ENCODE results near the gene CTNNBL1. TPM values are rescaled to one million over a fixed set of nuclear protein-coding genes. Genes with fewer than 3 reads are reported as not detected.

Gene CTNNBL1
- total RNA-seq, 1 donor from 2014 or later: 67.0 TPM

DNA sequence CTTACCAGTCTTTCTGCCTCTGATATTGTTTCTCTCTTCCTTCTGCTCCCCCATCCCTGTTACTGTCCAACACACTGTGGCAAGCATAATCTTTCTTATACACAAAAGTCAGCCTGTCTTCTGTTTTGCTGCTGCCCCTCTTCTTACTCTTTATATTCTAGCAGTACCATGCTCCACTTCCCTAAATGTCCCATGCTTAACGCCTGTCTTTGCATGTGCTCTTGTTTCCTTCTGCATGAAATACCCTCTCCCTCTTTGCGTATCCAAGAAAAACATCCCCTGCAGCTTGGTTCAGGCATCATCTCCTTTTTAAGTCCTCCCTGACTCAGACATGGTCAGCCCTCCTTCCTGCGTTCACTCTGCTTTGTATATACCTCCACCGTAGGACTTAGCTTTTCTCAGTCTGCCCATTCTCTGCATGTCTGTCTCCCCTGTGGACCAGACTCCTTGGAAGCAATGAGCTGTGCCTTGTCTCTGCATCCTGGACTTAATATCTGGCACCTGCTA, 103.9 kb downstream of the CTNNBL1 start:
- H3K4me3 Mint-ChIP-seq (ENCODE audit: unreplicated experiment): no peak overlapping the region
- no peaks in the 10 kb centered on the region for H3K9me3 Mint-ChIP-seq (ENCODE audit: unreplicated experiment)
- Histone ChIP-seq H3K4me1 (ENCODE audit: insufficient read depth, low read length) (peaks cover 9% of the 10 kb centered on the region), H3K27ac (ENCODE audit: low read depth, low read length) (no peak overlapping the region), H3K9ac (ENCODE audit: low read length) (peak overlapping the region; percentile 18), H3K27me3 (ENCODE audit: insufficient read depth, low read length) (no peaks in the 10 kb centered on the region), H4K20me1 (ENCODE audit: insufficient read depth, low read length) (peaks cover 13% of the 10 kb centered on the region), H3K79me2 (ENCODE audit: insufficient read depth, low read length) (no peaks in the 10 kb centered on the region), H3K4me3 (ENCODE audit: insufficient read depth, low read depth, low read length) (no peak overlapping the region), H3K9me3 (ENCODE audit: insufficient read depth, low read depth, low read length) (no peaks in the 10 kb centered on the region), H3K4me2 (ENCODE audit: low read length) (peak overlapping the region; percentile 48), H3K36me3 (ENCODE audit: insufficient read depth, low read length) (peaks cover 3% of the 10 kb centered on the region), H2AFZ (ENCODE audit: low read depth, low read length) (no peak overlapping the region)
- TF ChIP-seq, protein P1, sequence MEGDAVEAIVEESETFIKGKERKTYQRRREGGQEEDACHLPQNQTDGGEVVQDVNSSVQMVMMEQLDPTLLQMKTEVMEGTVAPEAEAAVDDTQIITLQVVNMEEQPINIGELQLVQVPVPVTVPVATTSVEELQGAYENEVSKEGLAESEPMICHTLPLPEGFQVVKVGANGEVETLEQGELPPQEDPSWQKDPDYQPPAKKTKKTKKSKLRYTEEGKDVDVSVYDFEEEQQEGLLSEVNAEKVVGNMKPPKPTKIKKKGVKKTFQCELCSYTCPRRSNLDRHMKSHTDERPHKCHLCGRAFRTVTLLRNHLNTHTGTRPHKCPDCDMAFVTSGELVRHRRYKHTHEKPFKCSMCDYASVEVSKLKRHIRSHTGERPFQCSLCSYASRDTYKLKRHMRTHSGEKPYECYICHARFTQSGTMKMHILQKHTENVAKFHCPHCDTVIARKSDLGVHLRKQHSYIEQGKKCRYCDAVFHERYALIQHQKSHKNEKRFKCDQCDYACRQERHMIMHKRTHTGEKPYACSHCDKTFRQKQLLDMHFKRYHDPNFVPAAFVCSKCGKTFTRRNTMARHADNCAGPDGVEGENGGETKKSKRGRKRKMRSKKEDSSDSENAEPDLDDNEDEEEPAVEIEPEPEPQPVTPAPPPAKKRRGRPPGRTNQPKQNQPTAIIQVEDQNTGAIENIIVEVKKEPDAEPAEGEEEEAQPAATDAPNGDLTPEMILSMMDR (IDR thresholded peaks at IDR 0.05; ENCODE audit: insufficient read depth, low read depth, low read length): no peak
- TF ChIP-seq EZH2 (IDR thresholded peaks at IDR 0.05; ENCODE audit: insufficient read depth, low read length): no peak
- no peaks in the 10 kb centered on the region for H3K27me3 Mint-ChIP-seq (ENCODE audit: low read depth, unreplicated experiment)
- no peak overlapping the region for H3K27ac Mint-ChIP-seq (ENCODE audit: unreplicated experiment)
- DNase-seq (ENCODE audit: low read depth) (peak; percentile 29), FAIRE-seq (no peak)
- peaks cover 5% of the 10 kb centered on the region for H3K36me3 Mint-ChIP-seq (ENCODE audit: low read depth, unreplicated experiment)
- H3K4me1 Mint-ChIP-seq (ENCODE audit: low read depth, unreplicated experiment): peaks cover 4% of the 10 kb centered on the region

DNA sequence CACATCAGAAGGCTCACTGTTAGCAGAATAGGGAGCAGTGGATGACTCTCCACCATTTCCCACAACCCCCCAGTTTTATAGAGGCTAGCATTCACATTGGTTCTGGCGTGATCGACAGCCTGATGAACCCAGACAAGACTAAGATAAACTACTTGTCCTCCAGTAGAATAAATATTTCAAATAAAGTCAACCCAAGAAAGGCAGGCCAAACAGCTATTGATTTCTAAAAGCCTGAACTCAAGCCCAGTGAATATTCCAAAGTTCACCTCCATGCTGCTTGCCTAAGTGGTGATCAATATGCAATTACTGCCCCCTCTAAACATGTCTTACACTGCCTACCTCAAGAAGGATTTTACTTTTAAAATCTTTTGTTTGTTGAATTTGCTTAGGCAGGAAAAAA, 104.5 kb downstream of the CTNNBL1 start:
- Histone ChIP-seq H3K9ac (ENCODE audit: low read length) (no peak overlapping the region), H3K79me2 (ENCODE audit: insufficient read depth, low read length) (no peaks in the 10 kb centered on the region), H3K4me3 (ENCODE audit: insufficient read depth, low read depth, low read length) (no peak overlapping the region), H3K4me1 (ENCODE audit: insufficient read depth, low read length) (peaks cover 9% of the 10 kb centered on the region), H3K36me3 (ENCODE audit: insufficient read depth, low read length) (peaks cover 3% of the 10 kb centered on the region), H4K20me1 (ENCODE audit: insufficient read depth, low read length) (peaks cover 13% of the 10 kb centered on the region), H3K27ac (ENCODE audit: low read depth, low read length) (no peak overlapping the region), H3K4me2 (ENCODE audit: low read length) (no peak overlapping the region), H3K27me3 (ENCODE audit: insufficient read depth, low read length) (no peaks in the 10 kb centered on the region), H2AFZ (ENCODE audit: low read depth, low read length) (no peak overlapping the region), H3K9me3 (ENCODE audit: insufficient read depth, low read depth, low read length) (no peaks in the 10 kb centered on the region)
- Mint-ChIP-seq H3K4me1 (ENCODE audit: low read depth, unreplicated experiment) (peaks cover 4% of the 10 kb centered on the region), H3K27ac (ENCODE audit: unreplicated experiment) (no peak overlapping the region), H3K36me3 (ENCODE audit: low read depth, unreplicated experiment) (peaks cover 2% of the 10 kb centered on the region), H3K9me3 (ENCODE audit: unreplicated experiment) (no peaks in the 10 kb centered on the region), H3K4me3 (ENCODE audit: unreplicated experiment) (no peak overlapping the region), H3K27me3 (ENCODE audit: low read depth, unreplicated experiment) (no peaks in the 10 kb centered on the region)
- TF ChIP-seq, protein P1 (IDR thresholded peaks at IDR 0.05; ENCODE audit: insufficient read depth, low read depth, low read length): no peak
- no peak for TF ChIP-seq EZH2 (IDR thresholded peaks at IDR 0.05; ENCODE audit: insufficient read depth, low read length)
- DNase-seq (ENCODE audit: low read depth): no peak
- FAIRE-seq: no peak

DNA sequence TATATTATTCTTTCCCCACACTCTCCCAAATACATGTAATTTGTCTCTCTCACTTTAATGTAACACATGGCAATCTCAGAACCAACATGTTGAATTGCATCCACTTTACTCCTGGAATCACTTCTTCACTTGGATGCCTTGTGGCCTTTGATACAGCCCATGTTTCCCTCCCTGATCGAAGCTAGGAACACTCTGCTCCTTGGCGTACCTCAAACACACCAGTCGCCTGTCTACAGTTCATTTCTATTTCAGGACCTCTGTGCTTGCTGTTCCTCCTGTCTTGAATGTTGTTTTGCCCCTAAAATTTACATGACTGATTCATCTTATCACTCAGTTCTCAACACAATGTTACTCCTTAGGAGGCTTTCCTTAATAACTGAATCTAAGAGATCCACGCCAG, 106.8 kb downstream of the CTNNBL1 start:
- TF ChIP-seq, protein P1 (IDR thresholded peaks at IDR 0.05; ENCODE audit: insufficient read depth, low read depth, low read length): no peak
- no peak for TF ChIP-seq EZH2 (IDR thresholded peaks at IDR 0.05; ENCODE audit: insufficient read depth, low read length)
- H3K27me3 ChIP-seq (ENCODE audit: insufficient read depth, low read length): no peaks in the 10 kb centered on the region
- H3K27ac ChIP-seq (ENCODE audit: low read depth, low read length): no peak overlapping the region
- no peak overlapping the region for H3K4me3 ChIP-seq (ENCODE audit: insufficient read depth, low read depth, low read length)
- no peak overlapping the region for H3K4me3 Mint-ChIP-seq (ENCODE audit: unreplicated experiment)
- peaks cover 4% of the 10 kb centered on the region for H3K4me1 Mint-ChIP-seq (ENCODE audit: low read depth, unreplicated experiment)
- H3K27me3 Mint-ChIP-seq (ENCODE audit: low read depth, unreplicated experiment): no peaks in the 10 kb centered on the region
- no peak overlapping the region for H3K4me2 ChIP-seq (ENCODE audit: low read length)
- no peak overlapping the region for H2AFZ ChIP-seq (ENCODE audit: low read depth, low read length)
- no peaks in the 10 kb centered on the region for H3K79me2 ChIP-seq (ENCODE audit: insufficient read depth, low read length)
- DNase-seq (ENCODE audit: low read depth) (no peak), FAIRE-seq (no peak)
- no peaks in the 10 kb centered on the region for H3K36me3 Mint-ChIP-seq (ENCODE audit: low read depth, unreplicated experiment)
- H3K27ac Mint-ChIP-seq (ENCODE audit: unreplicated experiment): no peak overlapping the region
- no peak overlapping the region for H3K9ac ChIP-seq (ENCODE audit: low read length)
- H3K36me3 ChIP-seq (ENCODE audit: insufficient read depth, low read length): peaks cover 3% of the 10 kb centered on the region
- peaks cover 9% of the 10 kb centered on the region for H3K4me1 ChIP-seq (ENCODE audit: insufficient read depth, low read length)
- H3K9me3 ChIP-seq (ENCODE audit: insufficient read depth, low read depth, low read length): no peaks in the 10 kb centered on the region
- peaks cover 13% of the 10 kb centered on the region for H4K20me1 ChIP-seq (ENCODE audit: insufficient read depth, low read length)
- no peaks in the 10 kb centered on the region for H3K9me3 Mint-ChIP-seq (ENCODE audit: unreplicated experiment)
